DMS114 treated with DMSO at 0.1 percent for 48 hours (cell line): ENCODE measurements around the gene ATP6V1C2.

Source experiments
- DNase-seq: peaks from one replicate; lab custom pipeline; 2025; ENCODE audit not compliant: unreplicated experiment; lab: John Stamatoyannopoulos, UW

The ATP6V1C2 gene

GRCh38 chr2:10721396-10722251, at the start of gene ATP6V1C2:
TSS of gene ATP6V1C2 (plus strand) at chr2:10721630. CDS start at chr2:10722850, 1,220 bp downstream.
- no peak for DNase-seq

- DNase-seq = no peak
These were observed 46.3 kb upstream of the ATP6V1C2 start for GRCh38 chr2:10675131-10675530.

GRCh38 chr2:10678225-10678624, 43.2 kb upstream of the ATP6V1C2 start:
- no peak for DNase-seq

- no peak for DNase-seq
These were observed 41.2 kb upstream of the ATP6V1C2 start for GRCh38 chr2:10680214-10680613.

- DNase-seq = no peak
These were observed 40.5 kb upstream of the ATP6V1C2 start for GRCh38 chr2:10680957-10681356.

- DNase-seq = no peak
These were observed 35.2 kb upstream of the ATP6V1C2 start for GRCh38 chr2:10686176-10686730.

GRCh38 chr2:10688921-10689807, 32.3 kb upstream of the ATP6V1C2 start:
- no peak for DNase-seq

GRCh38 chr2:10691521-10691920, 29.9 kb upstream of the ATP6V1C2 start:
- DNase-seq = no peak

- DNase-seq = no peak
These were observed 21.2 kb upstream of the ATP6V1C2 start for GRCh38 chr2:10700078-10700803.

GRCh38 chr2:10704034-10704594, 17.3 kb upstream of the ATP6V1C2 start:
- DNase-seq = no peak

GRCh38 chr2:10706033-10706432, 15.4 kb upstream of the ATP6V1C2 start:
- no peak for DNase-seq

- DNase-seq = no peak
These were observed 13.6 kb upstream of the ATP6V1C2 start for GRCh38 chr2:10707831-10708230.

GRCh38 chr2:10709290-10709939, 12.0 kb upstream of the ATP6V1C2 start:
- DNase-seq = no peak

- no peak for DNase-seq
These were observed 9.1 kb upstream of the ATP6V1C2 start for GRCh38 chr2:10712185-10712809.

GRCh38 chr2:10716581-10716980, 4.8 kb upstream of the ATP6V1C2 start:
- no peak for DNase-seq

- DNase-seq = no peak
These were observed 3.8 kb upstream of the ATP6V1C2 start for GRCh38 chr2:10717628-10718027.

GRCh38 chr2:10720306-10720705, 1.1 kb upstream of the ATP6V1C2 start:
- no peak for DNase-seq

GRCh38 chr2:10720947-10721395, 459 bp upstream of the ATP6V1C2 start:
- DNase-seq = no peak

- no peak for DNase-seq
These were observed 909 bp downstream of the ATP6V1C2 start for GRCh38 chr2:10722252-10722825.
